ENCODE measurements around the gene EP400. TPM values are rescaled to one million over a fixed set of nuclear protein-coding genes. Genes with fewer than 3 reads are reported as not detected.

The EP400 gene
- total RNA-seq, 4 donors from 2014 or later: 12.6 to 28.0 (median 22.8) TPM

DNA sequence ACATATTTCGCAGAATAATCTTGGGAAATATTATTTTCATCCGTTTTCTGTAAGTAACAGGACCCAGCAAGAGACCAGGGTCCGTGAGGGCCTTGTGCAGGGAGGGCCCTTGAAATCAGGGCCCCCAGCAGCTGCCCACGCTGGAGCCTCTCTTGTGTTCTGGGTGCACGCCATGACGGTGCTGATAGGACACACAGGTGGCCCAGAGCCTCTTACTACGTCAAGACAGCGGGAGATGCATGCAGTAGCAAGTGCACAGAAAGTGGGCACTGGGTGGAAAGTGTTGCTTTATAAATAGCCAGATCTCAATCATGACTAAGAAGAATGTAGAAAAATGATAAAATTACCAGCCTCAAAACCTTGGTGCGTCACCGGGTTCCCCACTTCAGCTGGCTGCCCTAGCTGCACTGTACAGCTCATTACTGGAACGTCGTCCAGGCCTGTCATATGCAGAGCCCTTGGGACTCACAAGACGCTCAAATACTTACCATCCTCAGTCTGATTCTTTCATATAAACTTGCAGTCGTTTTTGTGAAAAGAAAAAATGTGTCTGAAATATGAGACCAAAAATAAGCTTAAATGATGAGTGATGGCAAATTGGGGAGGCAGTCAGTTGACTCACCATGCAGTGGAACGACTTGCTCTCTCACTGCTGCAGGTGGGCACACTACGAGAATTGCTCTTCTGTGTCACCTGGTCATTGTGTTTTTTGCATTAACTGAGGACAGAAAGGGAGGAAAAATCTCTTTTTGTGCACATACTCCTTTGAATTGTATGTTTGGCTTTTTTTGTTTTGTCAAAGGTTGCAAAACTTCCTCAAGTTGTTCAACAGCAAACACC is 126.2 kb downstream of the EP400 start:
- TF ChIP-seq POLR2A (IDR thresholded peaks at IDR 0.05): no peak
- TF ChIP-seq, protein P1, sequence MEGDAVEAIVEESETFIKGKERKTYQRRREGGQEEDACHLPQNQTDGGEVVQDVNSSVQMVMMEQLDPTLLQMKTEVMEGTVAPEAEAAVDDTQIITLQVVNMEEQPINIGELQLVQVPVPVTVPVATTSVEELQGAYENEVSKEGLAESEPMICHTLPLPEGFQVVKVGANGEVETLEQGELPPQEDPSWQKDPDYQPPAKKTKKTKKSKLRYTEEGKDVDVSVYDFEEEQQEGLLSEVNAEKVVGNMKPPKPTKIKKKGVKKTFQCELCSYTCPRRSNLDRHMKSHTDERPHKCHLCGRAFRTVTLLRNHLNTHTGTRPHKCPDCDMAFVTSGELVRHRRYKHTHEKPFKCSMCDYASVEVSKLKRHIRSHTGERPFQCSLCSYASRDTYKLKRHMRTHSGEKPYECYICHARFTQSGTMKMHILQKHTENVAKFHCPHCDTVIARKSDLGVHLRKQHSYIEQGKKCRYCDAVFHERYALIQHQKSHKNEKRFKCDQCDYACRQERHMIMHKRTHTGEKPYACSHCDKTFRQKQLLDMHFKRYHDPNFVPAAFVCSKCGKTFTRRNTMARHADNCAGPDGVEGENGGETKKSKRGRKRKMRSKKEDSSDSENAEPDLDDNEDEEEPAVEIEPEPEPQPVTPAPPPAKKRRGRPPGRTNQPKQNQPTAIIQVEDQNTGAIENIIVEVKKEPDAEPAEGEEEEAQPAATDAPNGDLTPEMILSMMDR (IDR thresholded peaks at IDR 0.05): no peak
- no peak for TF ChIP-seq POLR2AphosphoS5 (IDR thresholded peaks at IDR 0.05)
- TF ChIP-seq EP300 (IDR thresholded peaks at IDR 0.05): no peak
- Histone ChIP-seq H3K4me1 (peaks cover 0 to 14% (median 4%) of the 10 kb centered on the region in 3 donors), H3K4me3 (no peak overlapping the region), H3K27ac (no peak overlapping the region), H3K27me3 (no peaks in the 10 kb centered on the region), H3K9me3 (no peaks in the 10 kb centered on the region), H3K36me3 (peaks cover 0 to 86% of the 10 kb centered on the region in 2 donors)
- WGBS, 2 donors (ENCODE audit: low coverage in 1 of 2): 87 to 93% methylated on average over 8 to 11 of the region's 16 CpGs
- no peak for ATAC-seq

DNA sequence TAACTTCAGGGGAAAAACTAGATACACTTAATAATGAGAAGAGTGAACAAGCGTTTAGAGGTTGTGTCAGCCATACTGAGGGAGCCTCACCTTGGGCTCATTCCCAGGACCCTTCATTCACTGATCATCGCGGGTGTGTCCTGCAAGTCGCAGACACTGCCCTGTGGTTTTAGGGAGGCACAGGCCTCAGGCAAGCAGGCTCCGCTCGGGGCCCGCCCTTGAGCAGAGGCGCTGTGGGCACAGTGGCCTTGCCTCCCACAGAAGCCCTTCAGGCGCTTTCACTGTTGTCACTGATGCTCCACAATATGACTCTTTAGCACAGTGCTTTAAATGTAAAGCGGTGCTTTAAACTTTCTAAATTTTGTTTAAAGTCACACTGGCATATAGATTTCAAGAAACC is 127.0 kb downstream of the EP400 start:
- peaks cover 0 to 14% (median 4%) of the 10 kb centered on the region in 3 donors for H3K4me1 ChIP-seq
- no peak overlapping the region for H3K4me3 ChIP-seq
- ATAC-seq: no peak
- no peak overlapping the region for H3K27ac ChIP-seq
- 92 to 93% methylated on average over 6 to 8 of the region's 10 CpGs for WGBS, 2 donors (ENCODE audit: low coverage in 1 of 2)
- TF ChIP-seq POLR2AphosphoS5 (IDR thresholded peaks at IDR 0.05) (no peak), EP300 (IDR thresholded peaks at IDR 0.05) (no peak), POLR2A (IDR thresholded peaks at IDR 0.05) (no peak)
- TF ChIP-seq, protein P1 (IDR thresholded peaks at IDR 0.05): no peak
- H3K36me3 ChIP-seq: peaks cover 0 to 84% of the 10 kb centered on the region in 2 donors
- no peaks in the 10 kb centered on the region for H3K9me3 ChIP-seq
- no peaks in the 10 kb centered on the region for H3K27me3 ChIP-seq

DNA sequence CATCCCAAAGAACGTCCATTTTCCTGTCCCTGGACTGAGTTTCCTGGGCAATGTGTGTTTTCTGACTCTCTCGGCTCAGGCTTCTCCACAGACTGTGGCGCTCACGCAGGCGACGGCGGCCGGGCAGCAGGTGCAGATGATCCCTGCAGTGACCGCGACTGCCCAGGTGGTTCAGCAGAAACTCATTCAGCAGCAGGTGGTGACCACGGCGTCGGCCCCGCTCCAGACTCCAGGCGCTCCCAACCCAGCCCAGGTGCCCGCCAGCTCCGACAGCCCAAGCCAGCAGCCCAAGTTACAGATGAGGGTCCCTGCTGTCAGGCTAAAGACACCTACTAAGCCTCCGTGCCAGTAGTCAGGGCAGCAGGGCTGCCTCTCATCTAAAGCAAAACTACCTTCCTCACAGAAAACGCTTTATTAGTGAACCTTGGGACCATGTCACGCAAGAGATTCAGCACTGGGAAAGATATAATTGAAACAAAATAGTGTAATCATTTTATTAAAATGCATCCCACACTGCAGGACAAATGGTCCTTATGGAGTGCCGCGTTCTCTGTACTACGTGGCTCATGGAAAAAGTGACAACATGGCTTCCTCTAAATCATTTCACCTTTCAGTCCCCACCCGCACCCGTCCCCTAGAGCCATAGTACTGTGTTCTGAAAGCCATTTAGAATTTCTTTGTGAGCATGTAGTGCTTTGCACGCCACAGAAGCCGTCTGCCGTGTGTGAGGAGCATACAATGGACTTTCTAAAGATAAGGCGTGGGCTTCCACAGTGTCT is 127.8 kb downstream of the EP400 start:
- H3K4me3 ChIP-seq: no peak overlapping the region
- H3K4me1 ChIP-seq: peaks cover 0 to 14% (median 4%) of the 10 kb centered on the region in 3 donors
- 56 to 75% methylated on average over 10 to 17 of the region's 29 CpGs for WGBS, 2 donors (ENCODE audit: low coverage in 1 of 2)
- H3K36me3 ChIP-seq: peaks cover 0 to 76% of the 10 kb centered on the region in 2 donors
- H3K27ac ChIP-seq: peak overlapping the region in 2 of 4 donors; percentile 63 to 66
- TF ChIP-seq EP300 (IDR thresholded peaks at IDR 0.05) (no peak), POLR2A (IDR thresholded peaks at IDR 0.05) (no peak), POLR2AphosphoS5 (IDR thresholded peaks at IDR 0.05) (no peak)
- TF ChIP-seq, protein P1 (IDR thresholded peaks at IDR 0.05): no peak
- no peaks in the 10 kb centered on the region for H3K9me3 ChIP-seq
- no peak for ATAC-seq
- H3K27me3 ChIP-seq: no peaks in the 10 kb centered on the region

DNA sequence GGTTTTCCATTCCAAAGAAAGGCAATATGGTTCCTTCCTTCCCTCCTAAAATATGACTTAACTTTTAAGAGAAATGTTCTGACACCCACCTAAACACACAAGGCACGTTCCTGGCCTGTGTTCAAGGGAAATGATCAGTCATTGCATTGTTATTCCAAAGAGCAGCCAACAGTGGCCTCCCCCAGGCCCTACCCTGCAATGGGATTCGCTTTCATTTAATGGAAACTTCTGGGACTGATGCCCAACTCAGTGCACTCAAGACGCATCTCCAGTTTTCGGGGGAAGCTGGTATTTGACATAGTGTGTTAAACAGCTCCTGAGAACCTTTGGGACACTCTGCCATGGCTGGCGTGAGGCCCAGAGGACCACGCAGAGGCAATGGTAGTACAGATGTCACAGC is 128.4 kb downstream of the EP400 start:
- Histone ChIP-seq H3K36me3 (peaks cover 0 to 69% of the 10 kb centered on the region in 2 donors), H3K4me1 (peaks cover 0 to 14% (median 4%) of the 10 kb centered on the region in 3 donors), H3K9me3 (no peaks in the 10 kb centered on the region), H3K27ac (peak overlapping the region in 3 of 4 donors; percentile 63 to 72 (median 66)), H3K4me3 (no peak overlapping the region), H3K27me3 (no peaks in the 10 kb centered on the region)
- 0% methylated on average over 1 of the region's 6 CpGs; no CpG with 5 or more reads in 1 of the 2 donors for WGBS, 2 donors (ENCODE audit: low coverage in 1 of 2)
- peak; percentile 58 for ATAC-seq
- TF ChIP-seq POLR2A (IDR thresholded peaks at IDR 0.05) (no peak), POLR2AphosphoS5 (IDR thresholded peaks at IDR 0.05) (peak; percentile 61)
- TF ChIP-seq, protein P1 (IDR thresholded peaks at IDR 0.05): no peak

Data from gastroesophageal sphincter (tissue), 4 donors.